ENCODE results near the gene NQO2.
"Not testable (repeated sequence)": the region's sequence is repeated elsewhere in the genome, so short reads cannot be mapped to it uniquely, and the experiment has no call there.

The NQO2 gene

GRCh38 chr6:3037638-3038365 is 38.1 kb downstream of the NQO2 start:
- TF ChIP-seq, protein P1, sequence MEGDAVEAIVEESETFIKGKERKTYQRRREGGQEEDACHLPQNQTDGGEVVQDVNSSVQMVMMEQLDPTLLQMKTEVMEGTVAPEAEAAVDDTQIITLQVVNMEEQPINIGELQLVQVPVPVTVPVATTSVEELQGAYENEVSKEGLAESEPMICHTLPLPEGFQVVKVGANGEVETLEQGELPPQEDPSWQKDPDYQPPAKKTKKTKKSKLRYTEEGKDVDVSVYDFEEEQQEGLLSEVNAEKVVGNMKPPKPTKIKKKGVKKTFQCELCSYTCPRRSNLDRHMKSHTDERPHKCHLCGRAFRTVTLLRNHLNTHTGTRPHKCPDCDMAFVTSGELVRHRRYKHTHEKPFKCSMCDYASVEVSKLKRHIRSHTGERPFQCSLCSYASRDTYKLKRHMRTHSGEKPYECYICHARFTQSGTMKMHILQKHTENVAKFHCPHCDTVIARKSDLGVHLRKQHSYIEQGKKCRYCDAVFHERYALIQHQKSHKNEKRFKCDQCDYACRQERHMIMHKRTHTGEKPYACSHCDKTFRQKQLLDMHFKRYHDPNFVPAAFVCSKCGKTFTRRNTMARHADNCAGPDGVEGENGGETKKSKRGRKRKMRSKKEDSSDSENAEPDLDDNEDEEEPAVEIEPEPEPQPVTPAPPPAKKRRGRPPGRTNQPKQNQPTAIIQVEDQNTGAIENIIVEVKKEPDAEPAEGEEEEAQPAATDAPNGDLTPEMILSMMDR (IDR thresholded peaks at IDR 0.05; ENCODE audit: low read depth, low read length) = no peak
- no peak overlapping the region for H3K4me3 ChIP-seq (ENCODE audit: low read depth, low read length)

- TF ChIP-seq, protein P1 (IDR thresholded peaks at IDR 0.05; ENCODE audit: low read depth, low read length) = no peak
- H3K4me3 ChIP-seq (ENCODE audit: low read depth, low read length) = no peak overlapping the region
Observed at GRCh38 chr6:3039384-3039783, 39.7 kb downstream of the NQO2 start.

- TF ChIP-seq, protein P1 (IDR thresholded peaks at IDR 0.05; ENCODE audit: low read depth, low read length) = no peak
- no peak overlapping the region for H3K4me3 ChIP-seq (ENCODE audit: low read depth, low read length)
Observed at GRCh38 chr6:3041147-3041546, 41.5 kb downstream of the NQO2 start.

GRCh38 chr6:3041606-3042005 is 41.9 kb downstream of the NQO2 start:
- no peak overlapping the region for H3K4me3 ChIP-seq (ENCODE audit: low read depth, low read length)
- TF ChIP-seq, protein P1 (IDR thresholded peaks at IDR 0.05; ENCODE audit: low read depth, low read length) = no peak

- TF ChIP-seq, protein P1 (IDR thresholded peaks at IDR 0.05; ENCODE audit: low read depth, low read length) = no peak
- no peak overlapping the region for H3K4me3 ChIP-seq (ENCODE audit: low read depth, low read length)
Observed at GRCh38 chr6:3045369-3045768, 45.7 kb downstream of the NQO2 start.

GRCh38 chr6:3045777-3046176 is 46.1 kb downstream of the NQO2 start:
- H3K4me3 ChIP-seq (ENCODE audit: low read depth, low read length) = no peak overlapping the region
- TF ChIP-seq, protein P1 (IDR thresholded peaks at IDR 0.05; ENCODE audit: low read depth, low read length) = no peak

- TF ChIP-seq, protein P1 (IDR thresholded peaks at IDR 0.05; ENCODE audit: low read depth, low read length) = no peak
- H3K4me3 ChIP-seq (ENCODE audit: low read depth, low read length) = no peak overlapping the region
Observed at GRCh38 chr6:3046295-3046694, 46.6 kb downstream of the NQO2 start.

DNA sequence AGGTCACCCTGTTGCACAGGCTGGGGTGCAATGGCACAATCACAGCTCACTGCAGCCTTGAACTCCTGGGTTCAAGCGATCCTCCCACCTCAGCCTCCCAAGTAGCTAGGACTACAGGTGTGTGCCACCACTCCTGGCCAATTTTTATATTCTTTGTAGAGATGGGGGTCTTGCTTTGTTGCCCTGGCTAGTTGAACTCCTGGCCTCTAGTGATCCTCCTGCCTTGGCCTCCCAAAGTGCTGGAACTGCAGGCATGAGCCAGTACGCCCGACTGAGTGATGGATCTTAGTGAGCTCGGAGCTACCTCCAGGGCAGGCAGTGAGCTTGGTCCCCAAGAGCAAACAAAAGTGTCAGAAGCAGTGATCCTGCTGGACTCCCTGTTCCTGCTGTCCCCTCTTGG is 48.3 kb downstream of the NQO2 start:
- H3K4me3 ChIP-seq (ENCODE audit: low read depth, low read length) = not testable (repeated sequence)

All from WI38 (cell line).